ENCODE results near the gene TERF2IP.

TERF2IP gene

GRCh38 chr16:75630052-75630451 lies 17.5 kb upstream of the TERF2IP start:
- H3K4me3 ChIP-seq (replicated peaks in 1 of 2; ENCODE audit: low read depth in 2 of 2, low read length in 2 of 2): no peak overlapping the region
- no peak for DNase-seq (ENCODE audit: low read depth in 2 of 2)
- no peak for TF ChIP-seq CTCF (IDR thresholded peaks at IDR 0.05; ENCODE audit: low read depth, low read length)

GRCh38 chr16:75632857-75633256 lies 14.7 kb upstream of the TERF2IP start:
- no peak overlapping the region for H3K4me3 ChIP-seq (replicated peaks in 1 of 2; ENCODE audit: low read depth in 2 of 2, low read length in 2 of 2)
- TF ChIP-seq CTCF (IDR thresholded peaks at IDR 0.05; ENCODE audit: low read depth, low read length): no peak
- no peak for DNase-seq (ENCODE audit: low read depth in 2 of 2)

- no peak overlapping the region for H3K4me3 ChIP-seq (replicated peaks in 1 of 2; ENCODE audit: low read depth in 2 of 2, low read length in 2 of 2)
- no peak for TF ChIP-seq CTCF (IDR thresholded peaks at IDR 0.05; ENCODE audit: low read depth, low read length)
- DNase-seq (ENCODE audit: low read depth in 2 of 2): no peak
Observed at GRCh38 chr16:75635036-75635435, 12.5 kb upstream of the TERF2IP start.

- DNase-seq (ENCODE audit: low read depth in 2 of 2): no peak
- no peak overlapping the region for H3K4me3 ChIP-seq (replicated peaks in 1 of 2; ENCODE audit: low read depth in 2 of 2, low read length in 2 of 2)
- no peak for TF ChIP-seq CTCF (IDR thresholded peaks at IDR 0.05; ENCODE audit: low read depth, low read length)
Observed at GRCh38 chr16:75640598-75640997, 7.0 kb upstream of the TERF2IP start.

- DNase-seq (ENCODE audit: low read depth in 2 of 2): no peak
- no peak overlapping the region for H3K4me3 ChIP-seq (replicated peaks in 1 of 2; ENCODE audit: low read depth in 2 of 2, low read length in 2 of 2)
- TF ChIP-seq CTCF (IDR thresholded peaks at IDR 0.05; ENCODE audit: low read depth, low read length): no peak
Observed at GRCh38 chr16:75644240-75645012, 3.1 kb upstream of the TERF2IP start.

- DNase-seq (ENCODE audit: low read depth in 2 of 2): no peak
- H3K4me3 ChIP-seq (replicated peaks in 1 of 2; ENCODE audit: low read depth in 2 of 2, low read length in 2 of 2): peak overlapping the region; percentile 98 to 100
- no peak for TF ChIP-seq CTCF (IDR thresholded peaks at IDR 0.05; ENCODE audit: low read depth, low read length)
Observed at GRCh38 chr16:75647112-75647491, 471 bp upstream of the TERF2IP start.

All from cardiac fibroblast (primary cell).